ENCODE results near the gene FCF1.

Gene FCF1

GRCh38 chr14:74712499-74713394 lies at the start of gene FCF1, which contains the start of gene AREL1:
Gene FCF1, plus strand, starts transcription at chr14:74713144. Its CDS starts 54 bp downstream, at chr14:74713198.
Gene AREL1, minus strand, starts transcription at chr14:74713080. Its CDS starts 27,465 bp downstream, at chr14:74685615.
- no peak for DNase-seq

GRCh38 chr14:74663884-74664283 lies 49.1 kb upstream of the FCF1 start:
- DNase-seq, result no peak

GRCh38 chr14:74664717-74665116 lies 48.2 kb upstream of the FCF1 start:
- DNase-seq, result no peak

- DNase-seq, result no peak
Observed at GRCh38 chr14:74667758-74668157, 45.2 kb upstream of the FCF1 start.

- no peak for DNase-seq
Observed at GRCh38 chr14:74669256-74669655, 43.7 kb upstream of the FCF1 start.

- DNase-seq, result no peak
Observed at GRCh38 chr14:74669846-74670245, 43.1 kb upstream of the FCF1 start.

- no peak for DNase-seq
Observed at GRCh38 chr14:74670726-74671411, 42.1 kb upstream of the FCF1 start.

- DNase-seq, result no peak
Observed at GRCh38 chr14:74671789-74672188, 41.2 kb upstream of the FCF1 start.

GRCh38 chr14:74673768-74674167 lies 39.2 kb upstream of the FCF1 start:
- no peak for DNase-seq

GRCh38 chr14:74675219-74675618 lies 37.7 kb upstream of the FCF1 start:
- no peak for DNase-seq

- no peak for DNase-seq
Observed at GRCh38 chr14:74682169-74682952, 30.6 kb upstream of the FCF1 start.

GRCh38 chr14:74683406-74683805 lies 29.5 kb upstream of the FCF1 start:
- no peak for DNase-seq

GRCh38 chr14:74684434-74684833 lies 28.5 kb upstream of the FCF1 start:
- DNase-seq, result no peak

GRCh38 chr14:74685056-74685455 lies 27.9 kb upstream of the FCF1 start:
- no peak for DNase-seq

- DNase-seq, result no peak
Observed at GRCh38 chr14:74685921-74686678, 26.8 kb upstream of the FCF1 start.

GRCh38 chr14:74691456-74691855 lies 21.5 kb upstream of the FCF1 start:
- no peak for DNase-seq

GRCh38 chr14:74693191-74693590 lies 19.8 kb upstream of the FCF1 start:
- DNase-seq, result no peak

- no peak for DNase-seq
Observed at GRCh38 chr14:74695406-74695805, 17.5 kb upstream of the FCF1 start.

- DNase-seq, result no peak
Observed at GRCh38 chr14:74697011-74697410, 15.9 kb upstream of the FCF1 start.

- no peak for DNase-seq
Observed at GRCh38 chr14:74697543-74697942, 15.4 kb upstream of the FCF1 start.

GRCh38 chr14:74697976-74698375 lies 15.0 kb upstream of the FCF1 start:
- DNase-seq, result no peak

- no peak for DNase-seq
Observed at GRCh38 chr14:74698465-74698864, 14.5 kb upstream of the FCF1 start.

- no peak for DNase-seq
Observed at GRCh38 chr14:74702293-74702692, 10.7 kb upstream of the FCF1 start.

Measured in COR-L47 (cell line).